SJCRH30 (cell line): ENCODE data around the gene MDP1. TPM values are rescaled to one million over a fixed set of nuclear protein-coding genes. Genes with fewer than 3 reads are reported as not detected.

ENCODE experiments used
- DNase-seq, 2 experiments: peaks; one replicate each; pipeline ENCODE4 v3.0.0-alpha.2; 2015 to 2020
- H3K27ac ChIP-seq: fragments of 250-450 bp; sonication (Bioruptor Pico); 2 replicates; pipeline ENCODE4 v1.5.1; 2020; ENCODE audit warnings: mild to moderate bottlenecking, moderate library complexity
- H3K27me3 ChIP-seq: fragments of 250-450 bp; sonication (Bioruptor Pico); 2 replicates; pipeline ENCODE4 v1.5.1; 2020; ENCODE audit warnings: mild to moderate bottlenecking, moderate library complexity
- H3K36me3 ChIP-seq: fragments of 250-450 bp; sonication (Bioruptor Pico); 2 replicates; pipeline ENCODE4 v1.5.1; 2020; ENCODE audit warnings: mild to moderate bottlenecking, moderate library complexity
- H3K4me1 ChIP-seq: fragments of 250-450 bp; sonication (Bioruptor Pico); 2 replicates; pipeline ENCODE4 v1.5.1; 2020; ENCODE audit warnings: mild to moderate bottlenecking, moderate library complexity
- H3K4me3 ChIP-seq: fragments of 250-450 bp; sonication (Bioruptor Pico); 2 replicates; pipeline ENCODE4 v1.5.1; 2020; ENCODE audit warnings: mild to moderate bottlenecking, moderate library complexity
- H3K9me3 ChIP-seq: fragments of 250-450 bp; sonication (Bioruptor Pico); replicated peaks from 2 replicates; pipeline ENCODE4 v1.5.1; 2020; ENCODE audit warnings: mild to moderate bottlenecking, moderate library complexity
- total RNA-seq: library from RNA; depleted of rRNA; stranded (reverse); fragments of >200 nt; shearing (Covaris generic); gene quantifications from 2 replicates; pipeline ENCODE4 v1.2.3, GENCODE V29; 2014; rRNA removed

Gene MDP1
- 16.9 and 27.7 TPM in 2 replicates for total RNA-seq

GRCh38 chr14:24215495-24216344, at the start of gene MDP1:
TSS of gene MDP1 (minus strand) at chr14:24216066. CDS start at chr14:24215955, 111 bp downstream.
- peak; percentile 82 to 92 for DNase-seq
- H3K27me3 ChIP-seq: no peaks in the 10 kb centered on the region
- H3K9me3 ChIP-seq: no peaks in the 10 kb centered on the region

DNA sequence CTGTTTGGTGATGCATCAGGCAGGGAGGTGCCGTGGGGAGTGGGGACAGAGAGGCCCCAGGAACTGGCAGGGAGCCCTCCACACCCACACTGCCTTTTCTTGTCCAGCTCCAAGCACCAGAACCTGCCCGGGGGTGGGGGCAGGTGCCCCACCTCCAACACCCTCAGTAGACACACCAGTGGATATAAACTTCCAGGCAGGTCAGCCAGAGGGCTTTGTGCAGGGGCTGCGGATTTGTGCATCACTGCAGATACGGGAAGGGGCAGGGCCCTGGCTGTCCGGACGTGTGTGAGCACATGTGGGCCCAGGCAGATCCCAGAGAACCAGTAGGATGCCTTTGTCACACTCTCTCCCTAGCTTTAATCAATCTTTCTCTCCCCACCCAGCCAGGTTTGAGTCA, 48.4 kb upstream of the MDP1 start:
- Histone ChIP-seq H3K4me3 (no peak overlapping the region), H3K27me3 (no peaks in the 10 kb centered on the region), H3K36me3 (no peaks in the 10 kb centered on the region), H3K4me1 (no peaks in the 10 kb centered on the region), H3K27ac (no peak overlapping the region), H3K9me3 (no peaks in the 10 kb centered on the region)
- DNase-seq: no peak

More at GRCh38 chr14:24215495-24216344, at the start of gene MDP1:
- Histone ChIP-seq H3K27ac (peak within 1 kb of the TSS; percentile 38), H3K36me3 (no peaks in the 10 kb centered on the region; the same call in 1 of the 2 replicates), H3K4me1 (no peaks in the 10 kb centered on the region), H3K4me3 (peak within 1 kb of the TSS; percentile 69)

DNA sequence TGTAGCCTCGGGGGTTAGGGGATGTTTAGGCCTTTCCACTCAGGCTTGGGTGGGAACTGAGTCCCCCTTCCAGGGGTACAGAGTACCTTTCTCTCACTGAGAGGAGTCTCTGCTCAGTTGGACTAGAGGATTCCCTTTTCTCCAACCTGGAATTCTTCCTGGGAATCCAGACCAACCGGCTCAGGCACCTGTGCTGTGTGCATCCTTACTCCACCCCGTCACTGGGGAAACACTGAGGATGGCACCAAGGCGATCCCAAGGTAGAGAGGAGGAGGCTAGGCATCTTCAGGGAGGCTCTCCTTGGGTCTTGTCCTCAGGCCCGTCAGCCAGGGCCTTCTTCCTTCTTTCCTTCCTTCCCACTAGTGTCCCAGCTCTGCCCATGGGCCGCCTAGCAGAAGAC, 48.0 kb upstream of the MDP1 start:
- Histone ChIP-seq H3K27ac (no peak overlapping the region), H3K9me3 (no peaks in the 10 kb centered on the region), H3K27me3 (no peaks in the 10 kb centered on the region), H3K36me3 (no peaks in the 10 kb centered on the region), H3K4me3 (no peak overlapping the region), H3K4me1 (no peaks in the 10 kb centered on the region)
- DNase-seq: no peak

- H3K27me3 ChIP-seq: no peaks in the 10 kb centered on the region
- no peaks in the 10 kb centered on the region for H3K36me3 ChIP-seq
- H3K9me3 ChIP-seq: no peaks in the 10 kb centered on the region
- no peak within 1 kb of the TSS for H3K4me3 ChIP-seq
- H3K27ac ChIP-seq: no peak within 1 kb of the TSS
- no peaks in the 10 kb centered on the region for H3K4me1 ChIP-seq
- DNase-seq: no peak
Measured at GRCh38 chr14:24262821-24263733, 47.2 kb upstream of the MDP1 start, which contains the start of gene TGM1. TSS of gene TGM1 (minus strand) at chr14:24263177. CDS start at chr14:24262352, 825 bp downstream.

DNA sequence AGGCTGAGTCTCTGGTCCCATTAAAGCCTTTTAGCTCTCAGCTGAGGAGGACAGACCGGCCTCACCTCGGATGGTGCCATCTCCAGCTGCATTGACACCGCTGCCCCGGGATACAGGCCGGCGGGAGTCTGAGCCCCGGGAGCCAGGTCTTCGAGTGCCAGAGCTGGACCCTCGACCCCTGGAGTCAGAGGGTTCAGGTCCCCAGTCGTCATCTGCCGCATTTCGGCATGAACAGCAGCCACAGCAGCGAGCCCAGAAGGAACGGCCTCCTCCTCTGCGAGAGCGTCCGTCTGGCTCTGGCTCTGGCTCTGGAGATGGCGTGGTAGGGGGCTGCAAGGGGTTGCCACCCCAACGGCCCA, 46.1 kb upstream of the MDP1 start:
- no peak for DNase-seq
- Histone ChIP-seq H3K9me3 (no peaks in the 10 kb centered on the region), H3K4me1 (no peaks in the 10 kb centered on the region), H3K36me3 (no peaks in the 10 kb centered on the region), H3K27ac (no peak overlapping the region), H3K4me3 (no peak overlapping the region), H3K27me3 (no peaks in the 10 kb centered on the region)

DNA sequence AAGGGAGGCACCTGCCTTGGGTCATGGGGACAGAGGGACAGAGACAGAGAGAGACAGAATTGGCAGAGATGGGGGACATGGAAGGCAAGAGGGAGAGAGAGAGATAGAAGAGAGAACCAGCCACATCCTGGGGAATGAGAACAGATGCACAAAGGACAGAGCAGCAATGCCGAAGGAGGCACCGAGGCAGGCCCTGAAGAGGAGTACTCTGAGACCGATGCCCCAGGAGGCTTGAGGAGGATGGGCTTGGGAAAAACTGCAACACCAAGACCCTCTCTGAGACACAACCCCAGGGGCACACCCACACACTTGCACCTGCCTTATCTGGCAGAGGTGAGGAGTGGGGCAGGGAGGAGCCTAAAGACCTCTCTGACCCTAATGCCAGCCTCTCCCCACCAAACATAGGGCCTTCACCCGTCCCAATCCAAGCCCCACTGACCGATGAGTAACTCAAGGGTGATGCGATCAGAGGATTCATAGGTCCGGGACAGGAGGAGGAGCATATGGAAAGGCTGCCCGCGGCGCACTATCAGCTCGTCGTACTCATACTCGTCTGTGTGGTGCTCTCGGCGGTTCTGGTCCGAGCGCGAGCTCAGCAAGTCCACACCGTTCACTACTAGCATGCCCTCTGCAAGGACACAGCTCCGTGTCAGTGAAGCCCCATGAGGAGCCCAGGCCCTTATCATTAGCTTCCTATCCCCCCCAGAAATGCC, 45.5 kb upstream of the MDP1 start:
- Histone ChIP-seq H3K27ac (no peak overlapping the region), H3K9me3 (no peaks in the 10 kb centered on the region), H3K36me3 (no peaks in the 10 kb centered on the region), H3K4me1 (no peaks in the 10 kb centered on the region), H3K4me3 (no peak overlapping the region), H3K27me3 (no peaks in the 10 kb centered on the region)
- DNase-seq: no peak

DNA sequence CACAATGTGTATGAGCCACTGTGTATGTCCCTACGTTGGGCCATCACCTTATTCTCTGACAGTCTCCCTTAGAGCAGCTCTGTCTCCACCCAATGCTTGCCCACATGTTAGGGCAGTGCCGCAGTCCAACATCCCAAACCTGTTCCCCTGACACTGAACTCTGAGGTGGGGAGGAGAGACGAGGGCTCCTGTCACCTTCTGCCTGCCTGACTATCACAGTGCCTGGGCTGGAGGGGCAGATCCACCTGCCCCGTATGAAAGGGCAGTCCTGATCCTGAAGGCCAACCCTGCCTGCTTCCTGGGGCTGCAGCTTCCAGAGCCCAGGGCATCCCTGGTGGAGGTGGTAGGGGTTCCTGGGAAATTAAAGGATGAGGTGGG, 44.9 kb upstream of the MDP1 start:
- H3K9me3 ChIP-seq: no peaks in the 10 kb centered on the region
- H3K4me1 ChIP-seq: no peaks in the 10 kb centered on the region
- H3K27me3 ChIP-seq: no peaks in the 10 kb centered on the region
- H3K27ac ChIP-seq: no peak overlapping the region
- DNase-seq: no peak
- no peaks in the 10 kb centered on the region for H3K36me3 ChIP-seq
- no peak overlapping the region for H3K4me3 ChIP-seq

GRCh38 chr14:24260026-24260779, 44.3 kb upstream of the MDP1 start:
- Histone ChIP-seq H3K4me1 (no peaks in the 10 kb centered on the region), H3K27me3 (no peaks in the 10 kb centered on the region), H3K9me3 (no peaks in the 10 kb centered on the region), H3K36me3 (no peaks in the 10 kb centered on the region), H3K27ac (no peak overlapping the region), H3K4me3 (no peak overlapping the region)
- DNase-seq: no peak

DNA sequence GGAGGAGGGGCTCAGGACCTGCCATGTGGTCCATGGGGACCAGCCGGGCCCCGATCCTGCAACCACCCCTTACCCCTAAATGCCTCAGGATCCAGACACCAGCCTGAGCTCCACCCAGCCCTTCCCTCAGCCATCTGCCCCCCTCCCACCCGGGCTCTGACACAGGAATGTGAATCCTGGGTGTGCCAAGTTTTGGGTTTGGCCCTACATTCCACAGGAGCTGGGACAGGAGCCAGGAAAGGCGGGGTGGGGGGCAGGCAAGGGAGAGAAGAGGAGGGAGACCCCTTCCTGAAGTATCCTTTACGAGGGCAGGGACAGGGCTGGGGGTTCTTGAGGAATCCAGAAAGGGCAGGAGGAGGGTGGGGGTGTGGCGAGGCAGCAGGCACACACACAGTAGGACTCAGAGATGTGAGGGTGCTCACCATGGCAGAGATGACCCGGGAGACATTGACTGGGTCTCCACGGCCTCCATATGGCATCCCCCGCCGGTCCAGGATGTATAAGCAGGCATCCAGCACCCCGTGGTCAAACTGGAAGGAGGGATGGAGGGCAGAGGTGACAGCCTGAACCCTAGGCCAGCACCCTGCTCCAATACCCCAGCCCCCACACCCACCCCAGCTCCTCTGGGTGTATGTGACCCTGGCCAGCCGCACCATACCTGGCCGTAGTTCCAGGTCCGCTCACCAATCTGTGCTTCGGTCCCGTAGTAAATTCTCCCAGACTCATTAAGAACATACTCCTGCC, 43.6 kb upstream of the MDP1 start:
- peak in 1 of 2 experiments; percentile 27 for DNase-seq

DNA sequence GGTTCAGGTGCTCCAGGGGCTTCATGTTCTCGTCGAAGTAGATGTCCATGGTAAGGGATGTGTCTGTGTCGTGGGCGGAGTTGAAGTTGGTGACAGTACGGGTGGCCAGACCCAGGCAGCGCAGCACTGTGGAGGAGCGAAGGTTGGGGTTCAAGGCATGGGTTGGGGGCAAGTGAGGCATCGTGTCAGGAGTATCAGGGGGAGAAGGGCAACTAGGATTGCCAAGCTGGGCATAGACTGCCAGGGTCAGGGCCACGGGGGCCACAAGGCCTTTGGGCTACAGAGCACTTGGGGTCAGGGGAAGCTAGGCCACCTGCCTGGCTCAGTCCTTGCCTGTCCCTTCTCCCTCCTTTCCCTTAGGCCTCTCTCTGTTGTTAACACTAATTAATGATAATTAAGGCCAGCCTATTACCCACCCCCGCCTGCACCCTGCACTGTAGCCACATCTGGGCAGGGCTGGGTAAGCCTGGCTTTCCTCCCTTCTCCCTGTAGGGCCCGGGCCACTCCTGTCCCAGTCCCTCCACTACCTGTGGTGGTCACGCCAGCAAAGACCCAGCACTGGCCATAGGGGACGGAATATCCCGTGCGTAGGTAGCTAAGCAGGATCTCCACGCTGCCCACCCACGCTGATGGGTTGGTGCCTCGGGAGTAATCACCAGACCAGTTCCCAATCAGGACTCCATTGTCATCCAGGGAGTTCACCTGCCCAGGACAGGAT, 42.8 kb upstream of the MDP1 start:
- no peaks in the 10 kb centered on the region for H3K36me3 ChIP-seq
- H3K4me3 ChIP-seq: no peak overlapping the region
- H3K27ac ChIP-seq: no peak overlapping the region
- no peaks in the 10 kb centered on the region for H3K4me1 ChIP-seq
- H3K27me3 ChIP-seq: no peaks in the 10 kb centered on the region
- no peak for DNase-seq
- no peaks in the 10 kb centered on the region for H3K9me3 ChIP-seq

More for the DNA sequence above, 43.6 kb upstream of the MDP1 start:
- H3K9me3 ChIP-seq: no peaks in the 10 kb centered on the region
- H3K4me3 ChIP-seq: no peak overlapping the region
- H3K36me3 ChIP-seq: no peaks in the 10 kb centered on the region
- no peak overlapping the region for H3K27ac ChIP-seq
- no peaks in the 10 kb centered on the region for H3K27me3 ChIP-seq
- H3K4me1 ChIP-seq: no peaks in the 10 kb centered on the region

DNA sequence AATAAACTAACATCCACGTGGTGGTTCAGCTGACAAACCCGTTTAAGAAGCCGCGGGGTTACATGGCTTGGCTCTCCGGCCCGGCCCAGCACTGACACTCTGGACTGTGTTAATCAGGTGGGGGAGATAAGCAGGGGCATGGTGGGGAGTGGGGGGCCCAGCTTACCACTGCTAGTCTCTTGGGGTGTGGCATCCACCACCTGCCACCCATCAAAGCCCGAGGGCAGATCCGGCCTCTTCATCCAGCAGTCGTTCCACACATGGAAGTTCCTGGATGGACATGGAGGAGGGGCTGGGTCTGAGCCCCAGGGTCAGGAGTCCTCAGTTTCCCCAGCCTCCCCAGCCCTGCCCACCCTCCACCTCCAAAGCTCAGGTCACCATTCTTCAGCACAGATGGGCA, 42.3 kb upstream of the MDP1 start:
- H3K4me3 ChIP-seq: no peak overlapping the region
- H3K9me3 ChIP-seq: no peaks in the 10 kb centered on the region
- H3K27me3 ChIP-seq: no peaks in the 10 kb centered on the region
- DNase-seq: no peak
- no peaks in the 10 kb centered on the region for H3K36me3 ChIP-seq
- no peaks in the 10 kb centered on the region for H3K4me1 ChIP-seq
- no peak overlapping the region for H3K27ac ChIP-seq

GRCh38 chr14:24256960-24257359, 41.1 kb upstream of the MDP1 start:
- no peaks in the 10 kb centered on the region for H3K9me3 ChIP-seq
- H3K36me3 ChIP-seq: no peaks in the 10 kb centered on the region
- H3K4me3 ChIP-seq: no peak overlapping the region
- H3K27me3 ChIP-seq: no peaks in the 10 kb centered on the region
- no peaks in the 10 kb centered on the region for H3K4me1 ChIP-seq
- no peak overlapping the region for H3K27ac ChIP-seq
- no peak for DNase-seq
